Activated effector memory CD4-positive, alpha-beta T cell treated with anti-CD3 and anti-CD28 coated beads, Interleukin-2, amount 50 U/mL, for 16 hours (primary cell): ENCODE measurements around the gene TSPAN4.
A peak's percentile ranks its signal among the peaks of the same experiment; 100 is the strongest.

Experiments
- DNase-seq: peaks from one replicate; pipeline ENCODE4 v3.0.0-alpha.2; 2020

Gene TSPAN4

DNA sequence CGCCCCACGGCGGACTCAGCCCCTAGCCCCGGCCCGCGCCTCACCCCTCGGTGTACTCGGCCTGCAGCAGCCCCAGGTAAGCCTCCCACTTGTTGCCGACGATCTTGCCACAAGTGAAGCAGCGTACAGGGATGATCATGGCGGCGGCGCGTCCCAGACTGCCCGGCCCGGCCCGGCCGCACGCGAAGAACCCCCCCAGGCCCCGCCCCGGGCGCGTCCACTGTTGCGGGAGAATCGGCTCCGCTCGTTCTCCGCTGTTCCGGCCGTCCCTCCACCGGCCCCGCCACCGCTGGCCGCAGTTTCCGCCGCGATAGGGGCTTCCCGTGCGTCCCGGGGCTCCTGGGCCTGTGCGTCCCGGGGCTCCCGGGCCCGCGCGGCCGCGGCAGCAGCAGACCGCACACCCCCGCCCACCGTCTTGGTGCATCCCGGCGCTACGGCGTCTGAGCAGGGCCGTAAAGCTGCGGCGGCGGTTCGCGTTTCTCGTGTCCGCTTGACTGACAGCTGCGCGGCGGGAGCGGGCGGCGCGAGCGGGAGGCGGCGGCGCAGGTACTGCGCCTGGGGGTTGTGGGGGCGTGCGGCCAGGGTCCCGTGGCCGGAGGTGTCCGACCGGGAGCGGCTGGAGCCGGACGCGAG lies at the start of gene TSPAN4, which contains the start of gene POLR2L:
Gene TSPAN4, plus strand, starts transcription at position 483 of the 633 bp plus-strand sequence. CDS start 7,453 bp downstream, outside the sequence.
Gene POLR2L, minus strand, starts transcription at position 160 of the 633 bp plus-strand sequence. Its CDS starts 21 bp downstream, at position 139.
- DNase-seq, result peak; percentile 96

DNA sequence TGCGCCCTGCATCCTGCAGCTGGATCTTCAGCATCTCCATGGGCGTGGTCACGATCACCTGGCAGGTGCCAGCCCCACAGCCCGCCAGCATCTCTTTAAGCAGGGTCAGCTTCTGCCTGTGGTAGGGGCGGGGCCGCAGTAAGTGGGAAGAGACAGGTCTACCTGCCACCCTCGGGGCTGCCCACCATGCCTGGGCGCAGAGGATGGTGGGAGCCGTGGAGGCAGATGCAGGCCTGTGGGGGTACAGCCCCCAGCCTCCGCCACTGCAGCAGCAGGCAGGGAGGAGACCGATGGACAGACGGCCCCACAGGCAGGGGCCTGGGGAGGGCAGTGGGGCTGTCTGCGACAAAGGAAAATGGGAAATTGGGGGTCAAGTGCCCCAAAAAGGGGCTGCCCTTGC lies 49.8 kb upstream of the TSPAN4 start:
- no peak for DNase-seq

GRCh38 chr11:793556-793955 lies 49.1 kb upstream of the TSPAN4 start:
- DNase-seq, result no peak

- no peak for DNase-seq
These were observed 48.5 kb upstream of the TSPAN4 start for GRCh38 chr11:794013-794765.

- no peak for DNase-seq
These were observed 47.7 kb upstream of the TSPAN4 start for GRCh38 chr11:794766-795633.

DNA sequence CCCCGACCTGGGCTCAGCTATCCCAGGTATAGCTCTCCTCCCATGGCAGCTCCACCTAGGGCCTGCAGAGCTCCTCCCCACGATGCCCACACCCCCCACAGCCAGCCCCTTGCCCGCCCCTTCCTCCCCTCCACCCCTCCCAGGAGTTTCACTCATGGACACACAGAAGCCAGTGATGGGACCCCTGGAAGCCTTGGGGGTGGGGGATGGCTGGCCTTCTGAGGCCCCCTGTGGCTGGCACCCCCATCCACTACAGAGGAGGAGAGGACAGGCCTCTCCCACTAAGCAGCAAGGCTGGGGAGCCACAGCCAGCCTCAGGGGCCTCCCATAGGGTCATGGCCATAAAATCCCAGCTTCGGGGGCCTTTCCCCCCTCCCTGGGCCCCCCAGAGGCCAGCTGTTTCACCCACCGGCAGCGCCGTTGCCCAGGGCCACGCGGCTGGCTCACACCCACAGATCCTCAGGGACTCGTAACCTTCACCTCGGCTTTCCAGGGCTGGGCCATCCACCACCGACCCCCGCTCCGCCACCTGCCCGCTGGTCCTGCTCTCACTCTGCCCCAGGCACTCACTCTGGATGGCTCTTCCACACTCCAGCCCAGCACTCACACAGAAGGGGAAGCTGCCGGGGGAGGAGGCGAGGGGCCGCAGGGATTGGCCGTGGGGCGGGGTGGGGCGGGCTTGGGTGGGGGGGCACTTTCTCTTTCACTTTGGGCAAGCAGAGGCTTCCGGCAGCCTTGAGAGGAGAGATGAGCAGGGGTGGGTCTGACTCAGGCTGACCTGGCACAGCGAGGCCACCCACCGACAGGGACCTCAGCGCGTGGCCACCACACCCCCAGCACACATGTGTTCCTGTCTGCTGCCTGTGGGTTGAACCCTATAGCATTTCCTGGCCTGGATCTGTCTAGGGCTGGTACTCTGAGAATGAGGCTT lies 46.8 kb upstream of the TSPAN4 start:
- DNase-seq, result peak; percentile 92

GRCh38 chr11:796565-797295 lies 45.9 kb upstream of the TSPAN4 start:
- peak; percentile 71 for DNase-seq

DNA sequence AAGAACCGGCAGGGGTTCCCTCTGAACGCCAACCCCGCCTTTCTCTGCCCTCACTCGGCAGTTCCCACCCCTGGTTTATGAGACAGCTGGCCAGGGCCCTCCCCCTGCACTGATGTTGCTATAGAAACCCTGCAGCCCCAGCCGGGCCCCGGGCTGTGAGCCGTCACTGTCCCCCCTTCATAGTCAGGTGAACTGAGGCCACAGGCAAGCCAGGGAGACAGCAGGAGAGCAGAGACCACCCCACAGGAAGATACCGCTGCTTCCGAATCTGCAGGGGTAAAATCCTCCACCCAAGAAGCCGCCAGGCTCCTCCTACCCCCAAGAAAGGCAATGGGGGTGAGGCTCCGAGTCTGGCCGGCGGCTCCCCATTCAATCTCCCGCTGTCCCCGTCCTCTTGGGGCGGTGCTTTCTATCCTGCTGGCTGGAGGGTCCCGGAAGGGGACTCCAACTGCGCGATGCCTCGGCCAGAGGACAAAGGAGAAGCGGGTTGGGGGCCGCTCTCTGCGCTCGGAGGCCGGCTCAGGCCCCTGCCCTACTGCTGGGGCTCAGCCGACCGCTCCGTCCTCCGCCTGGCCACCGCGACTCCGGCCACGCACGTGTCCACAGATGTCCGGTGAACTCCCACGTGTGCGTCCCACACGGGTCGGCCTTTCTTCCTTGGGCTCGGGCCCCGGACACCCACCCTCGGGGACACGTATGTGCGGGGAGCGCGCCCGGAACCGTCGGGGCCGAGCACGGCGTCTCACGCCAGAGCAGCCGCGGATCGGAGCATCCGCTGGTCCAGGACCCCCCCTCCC lies 45.2 kb upstream of the TSPAN4 start:
- peak; percentile 89 for DNase-seq

GRCh38 chr11:798093-798713 lies 44.4 kb upstream of the TSPAN4 start, which contains the start of gene SLC25A22:
Gene SLC25A22, minus strand, starts transcription at chr11:798281. Its CDS starts 3,275 bp downstream, at chr11:795006.
- DNase-seq, result peak; percentile 95

DNA sequence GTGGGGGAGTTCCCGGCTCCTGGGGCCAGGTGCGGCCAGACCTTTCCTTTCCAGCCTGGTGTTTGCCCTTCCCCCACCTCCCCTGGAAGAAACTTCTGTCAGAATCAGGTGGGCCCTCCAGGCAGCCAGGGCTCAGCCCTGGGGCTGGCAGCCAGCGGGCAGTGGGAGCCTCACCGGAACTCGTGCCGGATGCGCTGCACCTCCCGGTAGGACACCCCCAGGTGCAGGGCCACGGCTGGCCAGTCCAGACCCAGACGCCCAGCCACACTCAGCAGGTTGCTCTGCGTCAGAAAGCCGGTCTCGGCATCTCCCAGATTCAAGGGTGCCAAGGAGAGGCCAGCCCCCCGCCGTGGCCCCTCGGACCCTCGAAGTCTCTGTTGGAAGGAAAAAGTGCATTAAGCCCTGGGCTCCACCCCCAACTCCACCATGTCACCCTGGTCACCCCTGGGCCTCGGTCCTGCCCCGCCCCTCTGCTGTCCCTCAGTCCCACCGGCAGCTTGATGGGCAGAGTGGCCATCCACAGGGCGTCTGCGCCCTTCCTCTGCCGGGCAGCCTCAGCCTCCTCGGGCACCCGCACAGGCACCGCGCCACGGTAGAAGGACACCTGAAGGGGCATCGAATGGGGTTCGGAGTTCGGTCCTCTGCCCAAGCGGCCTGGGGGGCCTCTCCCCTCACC lies 42.9 kb upstream of the TSPAN4 start:
- DNase-seq, result no peak

- DNase-seq, result no peak
These were observed 42.2 kb upstream of the TSPAN4 start for GRCh38 chr11:800473-800872.

- no peak for DNase-seq
These were observed 41.4 kb upstream of the TSPAN4 start for GRCh38 chr11:801097-801780.

DNA sequence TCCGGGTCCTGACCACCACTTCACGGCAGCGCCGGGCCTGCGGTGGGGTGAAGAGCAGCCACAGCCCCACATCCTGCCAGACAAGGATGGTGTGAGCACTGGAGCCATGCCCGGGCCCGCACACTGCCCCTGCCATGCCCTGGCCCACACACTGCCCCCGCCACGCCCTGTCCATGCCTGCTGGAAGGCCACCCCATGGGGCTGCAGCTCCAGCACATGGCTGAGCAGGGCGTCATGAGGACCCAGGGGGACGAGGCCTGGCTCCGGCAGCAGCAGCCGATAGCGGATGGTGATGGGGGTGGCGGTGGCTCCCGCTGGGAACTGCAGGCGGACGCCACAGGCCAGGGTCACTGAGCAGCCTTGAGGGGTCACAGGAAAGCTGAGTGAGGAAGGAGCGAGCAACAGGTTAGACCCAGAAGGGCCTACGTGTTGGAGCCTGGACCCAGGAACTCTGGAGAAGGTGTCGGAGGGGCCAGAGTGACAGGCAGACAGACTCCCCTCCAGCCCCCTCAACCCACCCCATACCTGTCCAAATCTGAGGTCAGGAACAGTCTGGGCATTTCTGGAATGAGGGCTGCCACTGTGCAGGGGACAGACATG lies 40.5 kb upstream of the TSPAN4 start:
- no peak for DNase-seq

- DNase-seq, result no peak
These were observed 39.8 kb upstream of the TSPAN4 start for GRCh38 chr11:802693-803466.

DNA sequence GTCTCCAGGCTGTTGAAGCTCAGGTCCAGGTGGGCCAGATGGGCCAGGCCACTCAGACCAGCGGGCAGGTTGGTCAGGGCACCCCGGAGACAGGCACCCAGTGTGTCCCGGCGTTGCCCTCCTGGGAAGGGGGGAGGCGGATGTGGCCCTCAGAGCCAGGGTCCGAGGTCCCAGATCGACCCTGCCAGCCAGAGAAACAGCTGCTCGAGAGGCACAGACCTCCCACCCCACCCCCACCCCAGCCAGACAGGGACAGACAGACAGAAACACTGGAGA lies 39.2 kb upstream of the TSPAN4 start:
- no peak for DNase-seq

GRCh38 chr11:803770-804598 lies 38.7 kb upstream of the TSPAN4 start:
- DNase-seq, result no peak

- no peak for DNase-seq
These were observed 38.1 kb upstream of the TSPAN4 start for GRCh38 chr11:804599-804964.
